K562 (cell line): Measurements from ENCODE around the gene DTX3.

Experiments used
- BHLHE40 ChIP-seq: IDR thresholded peaks from 2 replicates; pipeline ENCODE4 v1.6.1; 2011; ENCODE audit warnings: low read length, improper control_type of control experiment
- CTCF ChIP-seq, 3 experiments: IDR thresholded peaks in 2 of 3; conservative IDR thresholded peaks in 1 of 3; 2 replicates each; pipeline ENCODE4 v1.5.1; 2011 to 2012; ENCODE audit warnings: low read length in 3 of 3, mild to moderate bottlenecking in 3 of 3, control low read depth in 2 of 3, improper control_type of control experiment in 1 of 3, inconsistent platforms in 1 of 3, low read depth in 1 of 3, mixed read lengths in 1 of 3, moderate library complexity in 1 of 3; ENCODE audit not compliant: insufficient read depth in 2 of 3
- NFIX ChIP-seq: fragments of 250-450 bp; sonication (Bioruptor Pico); IDR thresholded peaks from 2 replicates; pipeline ENCODE4 v1.4.0; 2020; ENCODE audit warnings: low read depth, mild to moderate bottlenecking, moderate library complexity
- NFXL1 ChIP-seq: fragments of 450-650 bp; formaldehyde crosslinking; IDR thresholded peaks from 2 replicates; pipeline ENCODE4 v1.4.0; 2021; ENCODE audit warnings: mild to moderate bottlenecking
- POLR2AphosphoS5 ChIP-seq: IDR thresholded peaks from 2 replicates; pipeline ENCODE4 v1.6.1; 2011; ENCODE audit warnings: mild to moderate bottlenecking, low read depth, low read length, moderate library complexity; ENCODE audit not compliant: control insufficient read depth, insufficient read depth
- SIN3A ChIP-seq, 2 experiments: fragments of 150-350 bp in 1 of 2; IDR thresholded peaks; 2 replicates each; pipeline ENCODE4 v1.6.1; 2011 to 2016; ENCODE audit warnings: borderline replicate concordance in 2 of 2, low read depth in 2 of 2, low read length in 2 of 2, mild to moderate bottlenecking in 2 of 2, moderate library complexity in 2 of 2; ENCODE audit not compliant: control insufficient read depth in 1 of 2
- TAF1 ChIP-seq: IDR thresholded peaks from 2 replicates; pipeline ENCODE4 v1.6.1; 2011; ENCODE audit warnings: mild to moderate bottlenecking, low read length, moderate library complexity; ENCODE audit not compliant: insufficient read depth, control insufficient read depth, severe bottlenecking; ENCODE audit errors: extremely low read depth
- TCF3 ChIP-seq: sonication (generic); formaldehyde crosslinking; IDR thresholded peaks from 2 replicates; pipeline ENCODE4 v1.4.0; 2020; ENCODE audit warnings: mild to moderate bottlenecking, missing genetic modification reagents
- ZNF121 ChIP-seq: sonication (generic); formaldehyde crosslinking; conservative IDR thresholded peaks from 2 replicates; pipeline ENCODE4 v1.8.0; 2022; ENCODE audit warnings: missing genetic modification reagents

- no peak for TF ChIP-seq ZNF121 (CRISPR knock-in tag)
- TF ChIP-seq NFXL1: no peak
- TF ChIP-seq CTCF (IDR thresholded peaks at IDR 0.05 in 2 of 3, conservative IDR thresholded peaks at IDR 0.05 in 1 of 3; ENCODE audit: insufficient read depth in 2 of 3, low read depth in 1 of 3, low read length in 3 of 3): no peak
- TF ChIP-seq SIN3A (IDR thresholded peaks at IDR 0.05; ENCODE audit: borderline replicate concordance in 2 of 2, control insufficient read depth in 1 of 2, low read depth in 2 of 2, low read length in 2 of 2): no peak
- TF ChIP-seq NFIX (CRISPR knock-in tag): no peak
- TF ChIP-seq TCF3: no peak
- TF ChIP-seq TAF1: no peak
- TF ChIP-seq POLR2AphosphoS5: no peak
- TF ChIP-seq BHLHE40: no peak
Observed at GRCh38 chr12:57606821-57607220, 2.2 kb downstream of the DTX3 start.
